IMR-90 (cell line): ENCODE data around the gene ALKBH5. TPM values are rescaled to one million over a fixed set of nuclear protein-coding genes. Genes with fewer than 3 reads are reported as not detected.

Source experiments
- ATAC-seq: fragments of 200-7000 bp; cut with Tn5 transposase; 2 replicates; pipeline ENCODE4 v1.9.1; 2020; ENCODE audit warnings: low read depth, mild to moderate bottlenecking, moderate library complexity
- BruUV-seq: library from RNA; stranded (reverse); fragments of 400-500 nt; replicated peaks from 2 replicates; lab custom pipeline; 2021; lab: Mats Ljungman, UMichigan
- CTCF ChIA-PET: fragments of 300-600 bp; formaldehyde crosslinking; extraction: SDS; loops from one replicate; lab custom pipeline; 2021; ENCODE audit warnings: antibody characterized with exemption; lab: Yijun Ruan, JAX
- POLR2A ChIA-PET: fragments of 300-600 bp; sonication (Branson Sonifier 250); formaldehyde crosslinking; loops from one replicate; lab custom pipeline; 2022; ENCODE audit warnings: antibody characterized with exemption; ENCODE audit not compliant: unreplicated experiment; lab: Charles Lee
- DNase-seq: peaks from one replicate; pipeline ENCODE4 v3.0.0; 2013
- H2AFZ ChIP-seq: replicated peaks from 2 replicates; pipeline ENCODE3; 2013; ENCODE audit warnings: low read length, mild to moderate bottlenecking; ENCODE audit not compliant: poor library complexity
- H2AK5ac ChIP-seq: 2 replicates; pipeline ENCODE4 v1.6.1; 2013; ENCODE audit warnings: low read depth, low read length, inconsistent platforms
- H2AK9ac ChIP-seq: replicated peaks from 2 replicates; pipeline ENCODE3; 2013; ENCODE audit warnings: mild to moderate bottlenecking, low read depth, low read length, moderate library complexity; ENCODE audit not compliant: poor library complexity
- H2BK120ac ChIP-seq: 2 replicates; pipeline ENCODE4 v1.6.1; 2013; ENCODE audit warnings: low read depth, low read length, inconsistent platforms
- H2BK15ac ChIP-seq: 3 replicates; pipeline ENCODE4 v1.6.1; 2013; ENCODE audit warnings: low read depth, low read length, inconsistent platforms
- H2BK20ac ChIP-seq: 2 replicates; pipeline ENCODE4 v1.6.1; 2013; ENCODE audit warnings: low read depth, mild to moderate bottlenecking, inconsistent platforms, low read length, moderate library complexity
- H2BK5ac ChIP-seq: 2 replicates; pipeline ENCODE4 v1.6.1; 2013; ENCODE audit warnings: mild to moderate bottlenecking, low read depth, low read length, inconsistent platforms; ENCODE audit not compliant: poor library complexity, severe bottlenecking
- H3K14ac ChIP-seq: replicated peaks from 2 replicates; pipeline ENCODE4 v1.6.1; 2013; ENCODE audit warnings: low read depth, low read length, inconsistent platforms
- H3K18ac ChIP-seq: 2 replicates; pipeline ENCODE4 v1.6.1; 2013; ENCODE audit warnings: low read depth, low read length, control low read depth
- H3K23ac ChIP-seq: 2 replicates; pipeline ENCODE4 v1.6.1; 2013; ENCODE audit warnings: low read depth, low read length, inconsistent platforms
- H3K27ac ChIP-seq: 2 replicates; pipeline ENCODE4 v1.5.1; 2013; ENCODE audit warnings: mild to moderate bottlenecking, control low read depth, low read length; ENCODE audit not compliant: insufficient read depth
- H3K27me3 ChIP-seq: 2 replicates; pipeline ENCODE4 v1.6.1; 2013; ENCODE audit warnings: low read length; ENCODE audit not compliant: control insufficient read depth, insufficient read depth
- H3K36me3 ChIP-seq: 2 replicates; pipeline ENCODE4 v1.6.1; 2013; ENCODE audit warnings: low read length, mixed read lengths; ENCODE audit not compliant: control insufficient read depth, insufficient read depth
- H3K4ac ChIP-seq: 2 replicates; pipeline ENCODE4 v1.6.1; 2013; ENCODE audit warnings: low read depth, low read length, inconsistent platforms
- H3K4me1 ChIP-seq: 2 replicates; pipeline ENCODE4 v1.6.1; 2013; ENCODE audit warnings: low read length, mixed read lengths; ENCODE audit not compliant: control insufficient read depth, insufficient read depth
- H3K4me2 ChIP-seq: 2 replicates; pipeline ENCODE4 v1.6.1; 2013; ENCODE audit warnings: low read depth, mild to moderate bottlenecking, control low read depth, low read length, moderate library complexity
- H3K4me3 ChIP-seq: 2 replicates; pipeline ENCODE4 v1.5.1; 2013; ENCODE audit warnings: low read depth, mild to moderate bottlenecking, control low read depth, low read length, moderate library complexity; ENCODE audit not compliant: insufficient read depth
- H3K56ac ChIP-seq: 2 replicates; pipeline ENCODE4 v1.6.1; 2013; ENCODE audit warnings: low read length, inconsistent platforms; ENCODE audit not compliant: insufficient read depth; ENCODE audit errors: extremely low read depth
- H3K79me1 ChIP-seq, 2 experiments: 2 replicates each; pipeline ENCODE4 v1.6.1; 2013; ENCODE audit warnings: low read length in 2 of 2, inconsistent platforms in 1 of 2, low read depth in 1 of 2
- H3K9ac ChIP-seq: 2 replicates; pipeline ENCODE4 v1.6.1; 2013; ENCODE audit warnings: low read depth, low read length, control low read depth
- H3K9me1 ChIP-seq: 2 replicates; pipeline ENCODE4 v1.6.1; 2013; ENCODE audit warnings: low read length, inconsistent platforms; ENCODE audit not compliant: insufficient read depth
- H3K9me3 ChIP-seq: 2 replicates; pipeline ENCODE4 v1.6.1; 2013; ENCODE audit warnings: low read length; ENCODE audit not compliant: control insufficient read depth, insufficient read depth
- H4K20me1 ChIP-seq: 2 replicates; pipeline ENCODE4 v1.6.1; 2013; ENCODE audit warnings: low read length, inconsistent platforms; ENCODE audit not compliant: insufficient read depth
- H4K5ac ChIP-seq: 2 replicates; pipeline ENCODE4 v1.6.1; 2013; ENCODE audit warnings: mild to moderate bottlenecking, low read depth, low read length, control low read depth
- H4K8ac ChIP-seq, 2 experiments: 2 replicates each; pipeline ENCODE4 v1.6.1; 2013; ENCODE audit warnings: low read depth in 2 of 2, low read length in 2 of 2, control low read depth in 1 of 2, inconsistent platforms in 1 of 2
- H4K91ac ChIP-seq: 2 replicates; pipeline ENCODE4 v1.6.1; 2013; ENCODE audit warnings: low read depth, low read length, inconsistent platforms; ENCODE audit not compliant: insufficient read depth
- CEBPB ChIP-seq: IDR thresholded peaks from 2 replicates; pipeline ENCODE4 v1.6.1; 2012; ENCODE audit warnings: low read depth, low read length, improper control_type of control experiment
- ELK1 ChIP-seq: fragments of 150-350 bp; IDR thresholded peaks from 2 replicates; pipeline ENCODE4 v1.6.1; 2016; ENCODE audit warnings: low read depth, mild to moderate bottlenecking, low read length, moderate library complexity, borderline replicate concordance
- MAFK ChIP-seq: IDR thresholded peaks from 2 replicates; pipeline ENCODE4 v1.6.1; 2012; ENCODE audit warnings: low read depth, low read length, improper control_type of control experiment
- NFE2L2 ChIP-seq: fragments of 150-350 bp; IDR thresholded peaks from 2 replicates; pipeline ENCODE4 v1.6.1; 2016; ENCODE audit warnings: low read depth, mild to moderate bottlenecking, low read length
- POLR2A ChIP-seq: IDR thresholded peaks from 2 replicates; pipeline ENCODE4 v1.6.1; 2012; ENCODE audit warnings: mild to moderate bottlenecking, low read depth, low read length
- RAD21 ChIP-seq: IDR thresholded peaks from 2 replicates; pipeline ENCODE4 v1.6.1; 2012; ENCODE audit warnings: low read length, improper control_type of control experiment
- SMC3 ChIP-seq: fragments of 150-350 bp; IDR thresholded peaks from 2 replicates; pipeline ENCODE4 v1.6.1; 2016; ENCODE audit warnings: low read depth, mild to moderate bottlenecking, antibody characterized with exemption, low read length, moderate library complexity
- WGBS, 2 experiments: methylation state at CpG; one replicate each; pipeline versions ENCODE4 v1.1.5 to v1.1.7; 2013; ENCODE audit warnings: missing lambda C conversion rate in 2 of 2; ENCODE audit not compliant: insufficient read length in 1 of 2; ENCODE audit errors: extremely low coverage in 2 of 2; 5-methylcytosine and 5-hydroxymethylcytosine counted together
- dilution Hi-C: fragments of 300-500 bp; cut with HindIII; formaldehyde crosslinking; loops from one replicate; pipeline ENCODE4 v1.14.3; 2018; ENCODE audit warnings: low sequenced_read_pairs; ENCODE audit not compliant: unreplicated experiment
- in situ Hi-C: fragments of 300-500 bp; cut with MboI; formaldehyde crosslinking; loops from 3 replicates; pipeline ENCODE4 v1.14.3; 2019; ENCODE audit warnings: low sequenced_read_pairs, inconsistent platforms, mixed read lengths
- intact Hi-C: fragments of 100-400 bp; cut with micrococcal nuclease; formaldehyde crosslinking; loops from 2 replicates; pipeline ENCODE4 v1.10.0; 2022
- polyA plus RNA-seq, 3 experiments: library from polyadenylated mRNA; depleted of rRNA; stranded (reverse); fragments of >200 nt; gene quantifications; 2 replicates each; pipeline ENCODE4 v1.2.3, GENCODE V29; 2012; ENCODE audit warnings: low replicate concordance in 1 of 3
- total RNA-seq: library from RNA; depleted of rRNA; stranded (reverse); fragments of >200 nt; gene quantifications from 2 replicates; pipeline ENCODE4 v1.2.3, GENCODE V29; 2012
- TF ChIP-seq, protein P1 (sequence below): fragments of 150-350 bp; IDR thresholded peaks from 2 replicates; pipeline ENCODE4 v1.6.1; 2017; ENCODE audit warnings: mild to moderate bottlenecking, antibody characterized with exemption, low read length, low read depth

The ALKBH5 gene
- total and polyA plus RNA-seq, 2 of the 4 experiments (the other 2 are of a cell fraction), result 57.6 to 79.6 TPM

DNA sequence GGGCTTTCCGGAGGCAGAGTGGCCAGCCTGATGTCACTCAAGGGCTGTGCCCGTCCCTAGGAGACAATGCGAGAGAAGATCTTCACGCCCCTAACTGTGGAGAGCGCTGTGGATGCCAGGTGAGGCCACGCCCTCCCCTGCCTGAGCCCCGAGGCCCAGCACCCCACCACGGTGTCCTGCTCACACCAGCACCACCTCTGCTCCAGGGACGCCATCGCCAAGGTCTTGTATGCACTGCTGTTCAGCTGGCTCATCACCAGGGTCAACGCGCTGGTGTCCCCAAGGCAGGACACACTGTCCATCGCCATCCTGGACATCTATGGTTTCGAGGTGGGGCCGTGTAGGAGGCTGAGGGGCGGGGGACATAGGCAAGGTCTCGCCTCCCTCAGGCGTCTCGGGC, 47.3 kb upstream of the ALKBH5 start:
- whole genome bisulfite sequencing, 2 experiments, result 73% methylated on average over 10 of the region's 19 CpGs; no CpG with 5 or more reads in 1 of the 2 experiments
- no peak overlapping the region for H2AFZ ChIP-seq
- no peak overlapping the region for H4K91ac ChIP-seq
- in situ Hi-C loops (no loop called here), intact Hi-C loops (no loop called here), dilution Hi-C loops (no loop called here)
- no peaks in the 10 kb centered on the region for H3K4me1 ChIP-seq
- no peak overlapping the region for H2BK15ac ChIP-seq
- ChIA-PET CTCF (no interaction called here), POLR2A (no interaction called here)
- H3K56ac ChIP-seq, result no peak overlapping the region
- no peaks in the 10 kb centered on the region for H3K9me3 ChIP-seq
- ATAC-seq (no peak), DNase-seq (no peak)
- no peak overlapping the region for H2AK5ac ChIP-seq
- no peak overlapping the region for H3K27ac ChIP-seq
- H4K20me1 ChIP-seq, result peaks cover 2% of the 10 kb centered on the region; the same call in 1 of the 2 replicates
- no peak overlapping the region for H3K9ac ChIP-seq
- no peak overlapping the region for H3K4me3 ChIP-seq
- H4K5ac ChIP-seq, result no peak overlapping the region
- H3K18ac ChIP-seq, result no peak overlapping the region
- no peak overlapping the region for H2BK5ac ChIP-seq
- no peaks in the 10 kb centered on the region for H3K79me1 ChIP-seq
- H3K9me1 ChIP-seq, result no peaks in the 10 kb centered on the region
- TF ChIP-seq ELK1 (no peak), CEBPB (no peak), RAD21 (no peak), MAFK (no peak), NFE2L2 (no peak), SMC3 (no peak), POLR2A (no peak)
- TF ChIP-seq, protein P1, sequence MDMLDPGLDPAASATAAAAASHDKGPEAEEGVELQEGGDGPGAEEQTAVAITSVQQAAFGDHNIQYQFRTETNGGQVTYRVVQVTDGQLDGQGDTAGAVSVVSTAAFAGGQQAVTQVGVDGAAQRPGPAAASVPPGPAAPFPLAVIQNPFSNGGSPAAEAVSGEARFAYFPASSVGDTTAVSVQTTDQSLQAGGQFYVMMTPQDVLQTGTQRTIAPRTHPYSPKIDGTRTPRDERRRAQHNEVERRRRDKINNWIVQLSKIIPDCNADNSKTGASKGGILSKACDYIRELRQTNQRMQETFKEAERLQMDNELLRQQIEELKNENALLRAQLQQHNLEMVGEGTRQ, result no peak
- H2BK20ac ChIP-seq, result no peak overlapping the region
- H2BK120ac ChIP-seq, result no peak overlapping the region
- H3K36me3 ChIP-seq, result no peaks in the 10 kb centered on the region
- no peak overlapping the region for H4K8ac ChIP-seq
- no peak overlapping the region for H3K4ac ChIP-seq
- no peak overlapping the region for H3K23ac ChIP-seq
- no peak overlapping the region for H2AK9ac ChIP-seq
- H3K27me3 ChIP-seq, result peaks cover 7% of the 10 kb centered on the region; the same call in 1 of the 2 replicates
- no peak overlapping the region for H3K4me2 ChIP-seq
- no TSS peak for BruUV-seq
- no peak overlapping the region for H3K14ac ChIP-seq
